Measurements from ENCODE around the gene MPP1. TPM values are rescaled to one million over a fixed set of nuclear protein-coding genes. Genes with fewer than 3 reads are reported as not detected.

Gene MPP1
- total and polyA plus RNA-seq, 2 of the 8 experiments (the other 6 are each of a cell fraction or from before 2014, with no cell fraction given), result 7.6 to 13.4 TPM

GRCh38 chrX:154730253-154730891, 74.9 kb downstream of the MPP1 start (continued):
- TF ChIP-seq MAX (IDR thresholded peaks at IDR 0.05) (no peak), CHD2 (IDR thresholded peaks at IDR 0.05; ENCODE audit: low read length) (no peak), EP300 (IDR thresholded peaks at IDR 0.05; ENCODE audit: borderline replicate concordance in 1 of 2, low read depth in 2 of 2, low read length in 2 of 2) (no peak)

Data from H1 (cell line).